Stomach (tissue), 9 donors: Measurements from ENCODE around the gene TIMM10B. TPM values are rescaled to one million over a fixed set of nuclear protein-coding genes. Genes with fewer than 3 reads are reported as not detected.

Source experiments
- DNase-seq, 2 donors: peaks; one replicate each; pipeline versions ENCODE4 v3.0.0 to v3.0.0-alpha.2; 2013 to 2019
- H3K27ac ChIP-seq, 5 donors: fragments of 200-600 bp in 4 of 5; sonication (generic) in 4 of 5; one replicate each; pipeline ENCODE4 v1.5.1; 2013 to 2019; ENCODE audit warnings: mild to moderate bottlenecking in 1 of 5, moderate library complexity in 1 of 5
- H3K27me3 ChIP-seq, 3 donors: fragments of 200-600 bp; sonication (generic); one replicate each; pipeline ENCODE4 v1.5.1; 2017 to 2019; ENCODE audit warnings: mixed run types in 1 of 3
- H3K36me3 ChIP-seq, 4 donors: fragments of 200-600 bp; sonication (generic); 1 replicate in 3 of 4; 2 replicates in 1 of 4; pipeline ENCODE4 v1.5.1; 2016 to 2019
- H3K4me1 ChIP-seq, 4 donors: fragments of 200-600 bp; sonication (generic); one replicate each; pipeline ENCODE4 v1.5.1; 2016 to 2019
- H3K4me3 ChIP-seq, 4 donors: fragments of 200-600 bp; sonication (generic) in 3 of 4; one replicate each; pipeline ENCODE4 v1.5.1; 2016 to 2019; ENCODE audit warnings: mild to moderate bottlenecking in 1 of 4
- H3K9me3 ChIP-seq, 4 donors: fragments of 200-600 bp; sonication (generic); one replicate each; pipeline ENCODE4 v1.5.1; 2016 to 2019
- EP300 ChIP-seq: sonication (generic); formaldehyde crosslinking; IDR thresholded peaks from one replicate; pipeline ENCODE4 v1.6.1; 2017; ENCODE audit warnings: antibody characterized with exemption
- POLR2A ChIP-seq, 4 donors: fragments of 450-650 bp; IDR thresholded peaks; one replicate each; pipeline ENCODE4 v1.6.1; 2016; ENCODE audit warnings: antibody characterized with exemption in 4 of 4, control low read depth in 2 of 4, mild to moderate bottlenecking in 1 of 4, moderate library complexity in 1 of 4
- POLR2AphosphoS5 ChIP-seq, 3 donors: sonication (generic); formaldehyde crosslinking; IDR thresholded peaks; one replicate each; pipeline ENCODE4 v1.6.1; 2016; ENCODE audit warnings: antibody characterized with exemption in 3 of 3
- WGBS, 5 donors: extraction: QIAGEN DNeasy Blood & Tissue Kit in 3 of 5; methylation state at CpG; one replicate each; pipeline versions ENCODE4 v1.1.5 to v1.1.7; 2013 to 2018; 5-methylcytosine and 5-hydroxymethylcytosine counted together
- intact Hi-C: fragments of 100-400 bp; cut with DNase I; formaldehyde crosslinking; loops from one replicate; pipeline ENCODE4 v1.15.1; 2023; ENCODE audit warnings: low total_unique reads
- polyA plus RNA-seq, 3 donors: library from polyadenylated mRNA; stranded (reverse); fragments of 200-250 nt; gene quantifications; one replicate each; pipeline ENCODE4 v1.2.3, GENCODE V29; 2013
- total RNA-seq, 5 donors: library from RNA; depleted of rRNA; stranded (reverse); fragments of >200 nt; gene quantifications; one replicate each; pipeline versions ENCODE4 v1.1.0 to v1.2.3, GENCODE V29; 2014 to 2016
- TF ChIP-seq, protein P1 (sequence below), 7 experiments: fragments of 450-650 bp in 4 of 7; fragments of 200-600 bp in 3 of 7; sonication (generic) in 3 of 7; IDR thresholded peaks; one replicate each; pipeline ENCODE4 v1.5.1; 2016 to 2019; ENCODE audit warnings: antibody characterized with exemption in 7 of 7, control low read depth in 2 of 7, mild to moderate bottlenecking in 1 of 7
- donor health status: healthy with polysubstance abuse.
- donor health status: Bipolar disorder and iron deficiency.
- donor health status: healthy.

The TIMM10B gene
- total and polyA plus RNA-seq, 8 donors = 9.3 to 103 (median 25.6) TPM

DNA sequence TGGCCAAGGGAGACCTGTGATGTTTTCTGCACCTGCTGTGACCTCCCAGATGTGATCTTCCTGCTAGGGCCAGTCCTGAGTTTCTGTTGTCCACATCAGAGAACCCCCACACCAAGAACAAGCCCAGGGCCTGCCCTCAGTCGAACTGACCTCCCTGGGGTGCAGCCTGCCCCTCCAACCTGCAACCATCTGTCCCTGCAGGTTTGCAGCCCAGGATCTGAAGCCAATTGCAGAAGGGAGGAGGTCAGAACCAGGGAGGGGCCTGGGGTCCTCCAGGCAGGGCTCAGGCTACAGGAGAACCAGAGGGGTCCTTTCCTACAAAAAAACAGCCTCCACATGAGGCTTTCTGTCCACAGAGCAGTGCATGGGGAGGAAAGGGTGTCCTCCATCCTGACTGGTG is 8.4 kb upstream of the TIMM10B start:
- intact Hi-C loops = no loop called here
- DNase-seq = peak in 1 of 2 donors; percentile 26
- Histone ChIP-seq H3K9me3 (no peaks in the 10 kb centered on the region), H3K27ac (peak overlapping the region in 3 of 5 donors; percentile 93 to 97 (median 94)), H3K4me3 (peak overlapping the region; percentile 76 to 88 (median 80)), H3K36me3 (peaks cover 16 to 17% (median 17%) of the 10 kb centered on the region in 4 donors), H3K27me3 (no peaks in the 10 kb centered on the region), H3K4me1 (peaks cover 30 to 74% (median 62%) of the 10 kb centered on the region in 4 donors)
- 0 to 16% (median 9%) methylated on average over 1 of the region's 1 CpG; no CpG with 5 or more reads in 1 of the 5 donors for WGBS, 5 donors
- TF ChIP-seq EP300 (no peak), POLR2A (IDR thresholded peaks at IDR 0.05) (no peak), POLR2AphosphoS5 (IDR thresholded peaks at IDR 0.05) (no peak)
- TF ChIP-seq, protein P1, sequence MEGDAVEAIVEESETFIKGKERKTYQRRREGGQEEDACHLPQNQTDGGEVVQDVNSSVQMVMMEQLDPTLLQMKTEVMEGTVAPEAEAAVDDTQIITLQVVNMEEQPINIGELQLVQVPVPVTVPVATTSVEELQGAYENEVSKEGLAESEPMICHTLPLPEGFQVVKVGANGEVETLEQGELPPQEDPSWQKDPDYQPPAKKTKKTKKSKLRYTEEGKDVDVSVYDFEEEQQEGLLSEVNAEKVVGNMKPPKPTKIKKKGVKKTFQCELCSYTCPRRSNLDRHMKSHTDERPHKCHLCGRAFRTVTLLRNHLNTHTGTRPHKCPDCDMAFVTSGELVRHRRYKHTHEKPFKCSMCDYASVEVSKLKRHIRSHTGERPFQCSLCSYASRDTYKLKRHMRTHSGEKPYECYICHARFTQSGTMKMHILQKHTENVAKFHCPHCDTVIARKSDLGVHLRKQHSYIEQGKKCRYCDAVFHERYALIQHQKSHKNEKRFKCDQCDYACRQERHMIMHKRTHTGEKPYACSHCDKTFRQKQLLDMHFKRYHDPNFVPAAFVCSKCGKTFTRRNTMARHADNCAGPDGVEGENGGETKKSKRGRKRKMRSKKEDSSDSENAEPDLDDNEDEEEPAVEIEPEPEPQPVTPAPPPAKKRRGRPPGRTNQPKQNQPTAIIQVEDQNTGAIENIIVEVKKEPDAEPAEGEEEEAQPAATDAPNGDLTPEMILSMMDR (IDR thresholded peaks at IDR 0.05) = no peak

DNA sequence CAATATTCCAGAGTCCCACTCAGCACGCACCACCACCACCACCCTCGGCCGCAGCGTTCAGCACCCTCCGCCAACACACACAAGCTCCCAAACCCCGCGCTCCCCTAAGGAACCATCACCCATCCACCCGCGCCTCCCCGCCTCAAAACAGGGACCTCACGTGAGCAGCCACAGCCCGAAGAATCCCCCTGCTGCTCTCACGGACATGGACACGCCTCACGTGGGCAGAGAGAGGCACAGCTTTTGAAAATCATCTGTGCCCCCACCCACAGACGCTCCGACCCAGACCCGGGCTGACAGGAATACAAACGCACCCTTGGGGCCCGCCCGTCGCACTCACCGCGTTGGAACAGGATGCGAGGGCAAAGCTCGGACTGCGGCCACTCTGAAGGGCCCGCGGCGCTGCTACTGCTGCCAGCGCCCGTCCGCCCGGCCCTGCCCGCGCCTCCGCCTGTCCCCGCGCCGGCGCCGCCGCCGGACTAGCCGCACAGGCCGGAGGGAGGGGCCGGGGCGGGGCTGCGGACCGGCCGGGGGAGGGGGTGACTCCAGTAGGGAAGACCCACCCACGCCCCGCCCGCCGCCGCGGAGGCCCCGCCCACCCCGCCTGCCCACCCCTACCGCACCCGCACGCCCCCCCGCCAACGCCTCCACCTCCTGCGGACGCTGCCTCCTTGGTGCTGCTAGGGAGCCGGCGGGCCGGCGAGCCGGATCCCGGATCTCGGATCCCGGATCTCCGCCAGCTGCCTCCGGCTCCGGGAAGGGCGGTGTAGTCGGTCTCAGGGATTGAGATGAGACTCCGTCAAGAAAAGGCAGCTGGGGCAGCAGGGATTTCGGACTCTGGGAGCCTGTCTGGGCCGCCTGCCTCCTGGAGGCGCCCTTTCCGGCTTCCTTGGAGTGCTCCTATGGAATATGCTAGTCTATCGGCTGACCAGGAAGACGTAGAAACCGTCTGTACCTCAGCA is 7.6 kb upstream of the TIMM10B start, which contains the start of gene TRIM3:
TRIM3 (minus strand) TSS at position 491 of the 962 bp plus-strand sequence. CDS start 8,246 bp downstream, outside the sequence.
- intact Hi-C loops = no loop called here
- peak; percentile 95 to 97 for DNase-seq
- H3K9me3 ChIP-seq = no peaks in the 10 kb centered on the region
- no peaks in the 10 kb centered on the region for H3K27me3 ChIP-seq
- peak within 1 kb of the TSS; percentile 76 to 88 (median 80) for H3K4me3 ChIP-seq
- peaks cover 24 to 25% (median 24%) of the 10 kb centered on the region in 4 donors for H3K36me3 ChIP-seq
- peak within 1 kb of the TSS; percentile 91 to 97 (median 94) for H3K27ac ChIP-seq
- H3K4me1 ChIP-seq = peaks cover 29 to 71% (median 65%) of the 10 kb centered on the region in 4 donors
- WGBS, 5 donors = 0 to 2% (median 0%) methylated on average over 34 to 87 of the region's 87 CpGs
- TF ChIP-seq POLR2AphosphoS5 (IDR thresholded peaks at IDR 0.05) = peak in 2 of 3 donors; percentile 50 to 68
- peak in 1 of 4 donors; percentile 76 for TF ChIP-seq POLR2A (IDR thresholded peaks at IDR 0.05)
- TF ChIP-seq EP300 = no peak

DNA sequence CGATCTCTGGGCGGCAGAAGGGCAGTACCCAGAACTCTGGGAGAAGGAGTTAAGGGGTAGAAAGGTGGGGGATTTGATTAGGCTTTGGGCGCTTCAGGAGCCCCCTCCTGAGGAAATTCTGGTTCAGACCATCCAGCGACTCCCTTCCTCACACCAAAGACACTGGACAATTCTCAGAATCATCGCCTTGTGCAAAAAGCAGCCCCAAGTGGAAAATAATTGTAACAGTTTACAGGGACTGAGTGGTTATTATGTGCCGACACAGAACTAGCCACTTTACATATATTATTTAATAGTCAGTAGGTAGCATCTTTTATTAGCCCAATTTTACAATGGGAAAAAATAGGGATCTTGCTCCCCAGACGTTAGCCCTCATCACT is 6.9 kb upstream of the TIMM10B start:
- H3K4me1 ChIP-seq = peaks cover 22 to 71% (median 63%) of the 10 kb centered on the region in 4 donors
- peak overlapping the region; percentile 76 to 88 (median 80) for H3K4me3 ChIP-seq
- no peaks in the 10 kb centered on the region for H3K27me3 ChIP-seq
- H3K9me3 ChIP-seq = no peaks in the 10 kb centered on the region
- H3K27ac ChIP-seq = peak overlapping the region; percentile 90 to 97 (median 94)
- DNase-seq = no peak
- 19 to 30% (median 20%) methylated on average over 7 of the region's 7 CpGs for WGBS, 5 donors
- intact Hi-C loops = no loop called here
- H3K36me3 ChIP-seq = peaks cover 27 to 31% (median 29%) of the 10 kb centered on the region in 4 donors
- TF ChIP-seq POLR2AphosphoS5 (IDR thresholded peaks at IDR 0.05) (peak in 1 of 3 donors; percentile 0), POLR2A (IDR thresholded peaks at IDR 0.05) (no peak)

DNA sequence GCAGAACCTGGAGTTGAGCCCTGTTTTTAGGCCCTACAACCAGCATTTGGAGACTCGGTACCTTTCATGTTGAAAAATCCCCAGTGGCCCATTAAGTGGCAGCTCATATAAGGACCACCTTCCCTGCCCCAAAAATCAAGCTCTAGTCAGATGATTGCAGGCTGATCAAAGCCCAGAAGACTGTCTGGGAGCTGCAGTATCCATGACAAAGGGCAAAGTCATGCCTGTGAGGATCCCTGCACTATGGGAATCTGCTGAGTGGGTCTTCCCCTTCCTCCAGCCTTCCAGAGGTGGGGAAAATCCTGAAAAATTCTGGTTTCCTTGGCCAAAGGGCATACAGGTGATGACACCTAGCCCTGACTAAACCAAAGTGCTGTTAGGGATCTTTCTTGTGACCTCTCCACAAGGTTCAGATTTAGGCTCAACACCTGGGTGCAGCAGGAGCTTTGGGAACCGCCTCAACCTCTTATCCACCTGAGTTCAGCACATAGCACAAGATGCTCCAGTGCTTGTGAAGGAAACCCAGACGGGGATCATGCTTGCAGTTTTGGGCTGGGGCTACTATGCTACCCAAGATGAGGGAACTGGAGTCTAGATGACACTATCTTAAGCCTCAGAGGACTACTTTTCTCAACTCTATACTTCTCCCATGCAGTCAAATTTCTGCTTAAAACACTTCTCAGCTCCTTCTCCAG is 6.3 kb upstream of the TIMM10B start:
- H3K4me1 ChIP-seq = peaks cover 26 to 70% (median 64%) of the 10 kb centered on the region in 4 donors
- no peaks in the 10 kb centered on the region for H3K9me3 ChIP-seq
- TF ChIP-seq POLR2AphosphoS5 (IDR thresholded peaks at IDR 0.05) = no peak
- no peak for TF ChIP-seq EP300
- TF ChIP-seq POLR2A (IDR thresholded peaks at IDR 0.05) = no peak
- TF ChIP-seq, protein P1 (IDR thresholded peaks at IDR 0.05) = no peak
- peaks cover 27 to 33% (median 29%) of the 10 kb centered on the region in 4 donors for H3K36me3 ChIP-seq
- no peak for DNase-seq
- peak overlapping the region; percentile 90 to 97 (median 94) for H3K27ac ChIP-seq
- WGBS, 5 donors = 58 to 76% (median 62%) methylated on average over 3 of the region's 3 CpGs
- peak overlapping the region in 2 of 4 donors; percentile 78 to 88 for H3K4me3 ChIP-seq
- intact Hi-C loops = no loop called here
- H3K27me3 ChIP-seq = no peaks in the 10 kb centered on the region

DNA sequence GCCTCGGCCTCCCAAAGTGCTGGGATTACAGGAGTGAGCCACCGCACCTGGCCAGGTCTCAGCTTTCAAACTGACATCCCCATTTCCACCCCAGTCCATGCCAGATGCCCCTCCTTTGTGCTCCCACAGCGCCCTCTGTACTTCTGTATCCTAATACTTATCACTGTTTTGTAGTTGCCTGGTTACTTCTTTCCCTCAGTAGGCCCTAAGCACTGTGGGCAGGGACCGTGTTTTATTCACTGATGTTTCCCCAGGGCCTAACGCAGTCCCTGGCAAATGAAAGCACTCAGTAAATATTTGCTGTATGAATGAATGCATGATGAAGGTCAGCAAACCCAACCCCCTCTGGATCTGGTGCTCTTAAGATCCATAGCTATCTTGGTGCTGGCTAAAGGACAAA is 5.4 kb upstream of the TIMM10B start:
- no peaks in the 10 kb centered on the region for H3K27me3 ChIP-seq
- H3K9me3 ChIP-seq = no peaks in the 10 kb centered on the region
- peaks cover 27 to 33% (median 29%) of the 10 kb centered on the region in 4 donors for H3K36me3 ChIP-seq
- peak overlapping the region; percentile 90 to 97 (median 94) for H3K27ac ChIP-seq
- 28 to 46% (median 35%) methylated on average over 5 of the region's 5 CpGs for WGBS, 5 donors
- TF ChIP-seq EP300 = no peak
- TF ChIP-seq, protein P1 (IDR thresholded peaks at IDR 0.05) = peak in 1 of 7 experiments; percentile 16
- peak in 1 of 3 donors; percentile 67 for TF ChIP-seq POLR2AphosphoS5 (IDR thresholded peaks at IDR 0.05)
- no peak overlapping the region for H3K4me3 ChIP-seq
- H3K4me1 ChIP-seq = peaks cover 32 to 78% (median 68%) of the 10 kb centered on the region in 4 donors
- peak; percentile 72 to 80 for DNase-seq
- intact Hi-C loops = no loop called here
